GM21717 (cell line): Measurements from ENCODE around the gene RALGAPA2.

Source experiments
- ATAC-seq: cut with Tn5 transposase; IDR thresholded peaks from one replicate; pipeline ENCODE4 v1.9.1; 2021; ENCODE audit warnings: mild to moderate bottlenecking, moderate library complexity; ENCODE audit not compliant: unreplicated experiment

RALGAPA2 gene

GRCh38 chr20:20501128-20501527 lies 211.3 kb downstream of the RALGAPA2 start:
- ATAC-seq, result no peak

GRCh38 chr20:20500312-20500711 lies 212.1 kb downstream of the RALGAPA2 start:
- ATAC-seq, result no peak

GRCh38 chr20:20499439-20499838 lies 213.0 kb downstream of the RALGAPA2 start:
- no peak for ATAC-seq

- ATAC-seq, result no peak
Observed at GRCh38 chr20:20498076-20498861, 214.2 kb downstream of the RALGAPA2 start.

- peak; percentile 79 for ATAC-seq
Observed at GRCh38 chr20:20497242-20497978, 215.0 kb downstream of the RALGAPA2 start.

GRCh38 chr20:20495729-20496503 lies 216.5 kb downstream of the RALGAPA2 start:
- no peak for ATAC-seq

- ATAC-seq, result no peak
Observed at GRCh38 chr20:20493701-20494100, 218.7 kb downstream of the RALGAPA2 start.

- ATAC-seq, result no peak
Observed at GRCh38 chr20:20492521-20493332, 219.7 kb downstream of the RALGAPA2 start.

- no peak for ATAC-seq
Observed at GRCh38 chr20:20491784-20492264, 220.6 kb downstream of the RALGAPA2 start.

- no peak for ATAC-seq
Observed at GRCh38 chr20:20491110-20491783, 221.2 kb downstream of the RALGAPA2 start.

GRCh38 chr20:20490673-20491072 lies 221.8 kb downstream of the RALGAPA2 start:
- ATAC-seq, result no peak

- ATAC-seq, result peak; percentile 38
Observed at GRCh38 chr20:20489648-20490341, 222.6 kb downstream of the RALGAPA2 start.

- peak; percentile 92 for ATAC-seq
Observed at GRCh38 chr20:20489054-20489453, 223.4 kb downstream of the RALGAPA2 start.

GRCh38 chr20:20488388-20488787 lies 224.1 kb downstream of the RALGAPA2 start:
- ATAC-seq, result no peak

GRCh38 chr20:20487811-20488210 lies 224.6 kb downstream of the RALGAPA2 start:
- no peak for ATAC-seq

GRCh38 chr20:20483328-20483727 lies 229.1 kb downstream of the RALGAPA2 start:
- ATAC-seq, result no peak

- ATAC-seq, result no peak
Observed at GRCh38 chr20:20482453-20482852, 230.0 kb downstream of the RALGAPA2 start.

- ATAC-seq, result no peak
Observed at GRCh38 chr20:20480689-20481088, 231.8 kb downstream of the RALGAPA2 start.

GRCh38 chr20:20480126-20480525 lies 232.3 kb downstream of the RALGAPA2 start:
- no peak for ATAC-seq
